Glutamatergic neuron (in vitro differentiated cells): ENCODE results near the gene THSD4. TPM values are rescaled to one million over a fixed set of nuclear protein-coding genes. Genes with fewer than 3 reads are reported as not detected.
"Not testable (repeated sequence)": the region's sequence is repeated elsewhere in the genome, so short reads cannot be mapped to it uniquely, and the experiment has no call there.

Source experiments
- DNase-seq: peaks from one replicate; pipeline ENCODE4 v3.0.0; 2022
- H3K27ac Mint-ChIP-seq: one replicate; pipeline ENCODE4 v1.8.0; 2020; ENCODE audit warnings: mild to moderate bottlenecking, mixed read lengths, inconsistent platforms; ENCODE audit not compliant: unreplicated experiment
- H3K27me3 Mint-ChIP-seq: one replicate; pipeline ENCODE4 v1.8.0; 2020; ENCODE audit warnings: mild to moderate bottlenecking, moderate library complexity, mixed read lengths, inconsistent platforms; ENCODE audit not compliant: unreplicated experiment
- H3K36me3 Mint-ChIP-seq: one replicate; pipeline ENCODE4 v1.8.0; 2020; ENCODE audit warnings: mild to moderate bottlenecking, mixed read lengths, inconsistent platforms; ENCODE audit not compliant: unreplicated experiment
- H3K4me1 Mint-ChIP-seq: one replicate; pipeline ENCODE4 v1.8.0; 2020; ENCODE audit warnings: mild to moderate bottlenecking, low read depth, mixed read lengths, inconsistent platforms; ENCODE audit not compliant: unreplicated experiment
- H3K4me3 Mint-ChIP-seq: one replicate; pipeline ENCODE4 v1.8.0; 2020; ENCODE audit warnings: mild to moderate bottlenecking, mixed read lengths, inconsistent platforms; ENCODE audit not compliant: unreplicated experiment
- H3K9me3 Mint-ChIP-seq: one replicate; pipeline ENCODE4 v1.8.0; 2020; ENCODE audit warnings: mild to moderate bottlenecking, moderate library complexity, mixed read lengths, inconsistent platforms; ENCODE audit not compliant: unreplicated experiment
- total RNA-seq: library from RNA; stranded (reverse); fragmentation: NEBNext Ultra II Directional; extraction: Animal tissue kit (Norgen Biotek cat#: 25700); gene quantifications from one replicate; pipeline ENCODE4 v1.2.1, GENCODE V29; 2021; ENCODE audit not compliant: unreplicated experiment
- TF ChIP-seq, protein P1 (sequence below): fragments of 200-600 bp; sonication (generic); IDR thresholded peaks from one replicate; pipeline ENCODE4 v1.5.0; 2021; ENCODE audit not compliant: partially characterized antibody, unreplicated experiment

The THSD4 gene
- total RNA-seq, 1 donor from 2014 or later: 12.3 TPM

DNA sequence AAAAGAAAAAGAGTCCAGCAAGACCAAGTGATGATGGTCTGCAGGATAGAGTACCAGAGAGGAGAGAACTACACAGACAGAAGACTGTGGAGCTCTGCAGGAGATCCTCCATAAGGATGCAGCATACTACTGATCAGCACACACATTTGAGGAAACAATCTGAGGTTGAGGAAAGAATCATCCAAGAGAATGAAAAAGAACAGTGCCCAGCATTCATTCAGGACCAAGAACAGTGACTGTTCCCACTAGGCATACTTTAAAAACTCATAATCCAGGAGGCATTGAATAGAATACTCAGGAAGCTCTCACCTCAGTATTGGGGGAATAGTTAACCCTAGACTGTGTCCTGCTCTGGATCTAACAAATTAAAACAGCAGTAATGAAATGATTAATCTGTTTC is 54.9 kb downstream of the THSD4 start:
- H3K4me1 Mint-ChIP-seq: no peaks in the 10 kb centered on the region
- H3K36me3 Mint-ChIP-seq: peaks cover 38% of the 10 kb centered on the region
- DNase-seq: no peak
- H3K4me3 Mint-ChIP-seq: no peak overlapping the region
- TF ChIP-seq, protein P1, sequence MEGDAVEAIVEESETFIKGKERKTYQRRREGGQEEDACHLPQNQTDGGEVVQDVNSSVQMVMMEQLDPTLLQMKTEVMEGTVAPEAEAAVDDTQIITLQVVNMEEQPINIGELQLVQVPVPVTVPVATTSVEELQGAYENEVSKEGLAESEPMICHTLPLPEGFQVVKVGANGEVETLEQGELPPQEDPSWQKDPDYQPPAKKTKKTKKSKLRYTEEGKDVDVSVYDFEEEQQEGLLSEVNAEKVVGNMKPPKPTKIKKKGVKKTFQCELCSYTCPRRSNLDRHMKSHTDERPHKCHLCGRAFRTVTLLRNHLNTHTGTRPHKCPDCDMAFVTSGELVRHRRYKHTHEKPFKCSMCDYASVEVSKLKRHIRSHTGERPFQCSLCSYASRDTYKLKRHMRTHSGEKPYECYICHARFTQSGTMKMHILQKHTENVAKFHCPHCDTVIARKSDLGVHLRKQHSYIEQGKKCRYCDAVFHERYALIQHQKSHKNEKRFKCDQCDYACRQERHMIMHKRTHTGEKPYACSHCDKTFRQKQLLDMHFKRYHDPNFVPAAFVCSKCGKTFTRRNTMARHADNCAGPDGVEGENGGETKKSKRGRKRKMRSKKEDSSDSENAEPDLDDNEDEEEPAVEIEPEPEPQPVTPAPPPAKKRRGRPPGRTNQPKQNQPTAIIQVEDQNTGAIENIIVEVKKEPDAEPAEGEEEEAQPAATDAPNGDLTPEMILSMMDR: no peak
- peaks cover 2% of the 10 kb centered on the region for H3K27me3 Mint-ChIP-seq
- H3K27ac Mint-ChIP-seq: no peak overlapping the region
- H3K9me3 Mint-ChIP-seq: peaks cover 3% of the 10 kb centered on the region

DNA sequence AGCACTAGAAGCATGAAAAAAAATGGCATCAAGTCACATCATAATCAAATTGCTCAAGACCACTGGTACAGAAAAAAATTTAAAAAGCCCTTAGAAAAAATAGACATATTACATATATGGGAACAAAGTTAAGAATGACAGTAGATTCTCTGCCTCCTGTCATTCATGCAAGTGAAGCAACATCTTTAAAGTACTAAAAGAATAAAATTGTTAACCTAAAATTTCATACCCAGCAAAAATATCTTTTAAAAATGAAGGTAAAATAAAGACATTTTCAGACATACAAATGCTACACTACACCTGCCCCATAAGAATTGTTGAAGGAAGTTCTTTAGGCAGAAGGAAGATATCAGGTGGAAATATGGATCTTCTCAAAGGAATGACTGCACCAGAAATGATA is 55.9 kb downstream of the THSD4 start:
- Mint-ChIP-seq H3K36me3 (peaks cover 32% of the 10 kb centered on the region), H3K4me3 (no peak overlapping the region)
- DNase-seq: no peak

DNA sequence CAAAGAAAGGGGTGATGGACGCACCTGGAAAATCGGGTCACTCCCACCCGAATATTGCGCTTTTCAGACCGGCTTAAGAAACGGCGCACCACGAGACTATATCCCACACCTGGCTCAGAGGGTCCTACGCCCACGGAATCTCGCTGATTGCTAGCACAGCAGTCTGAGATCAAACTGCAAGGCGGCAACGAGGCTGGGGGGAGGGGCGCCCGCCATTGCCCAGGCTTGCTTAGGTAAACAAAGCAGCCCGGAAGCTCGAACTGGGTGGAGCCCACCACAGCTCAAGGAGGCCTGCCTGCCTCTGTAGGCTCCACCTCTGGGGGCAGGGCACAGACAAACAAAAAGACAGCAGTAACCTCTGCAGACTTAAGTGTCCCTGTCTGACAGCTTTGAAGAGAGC is 59.1 kb downstream of the THSD4 start:
- not testable (repeated sequence) for H3K4me3 Mint-ChIP-seq, DNase-seq, H3K27me3 Mint-ChIP-seq, H3K4me1 Mint-ChIP-seq, H3K27ac Mint-ChIP-seq, H3K9me3 Mint-ChIP-seq
- peaks cover 28% of the 10 kb centered on the region for H3K36me3 Mint-ChIP-seq

More for the DNA sequence above, 55.9 kb downstream of the THSD4 start:
- H3K27me3 Mint-ChIP-seq: no peaks in the 10 kb centered on the region
- no peaks in the 10 kb centered on the region for H3K4me1 Mint-ChIP-seq
- TF ChIP-seq, protein P1: no peak
- H3K27ac Mint-ChIP-seq: no peak overlapping the region
- H3K9me3 Mint-ChIP-seq: peaks cover 3% of the 10 kb centered on the region

DNA sequence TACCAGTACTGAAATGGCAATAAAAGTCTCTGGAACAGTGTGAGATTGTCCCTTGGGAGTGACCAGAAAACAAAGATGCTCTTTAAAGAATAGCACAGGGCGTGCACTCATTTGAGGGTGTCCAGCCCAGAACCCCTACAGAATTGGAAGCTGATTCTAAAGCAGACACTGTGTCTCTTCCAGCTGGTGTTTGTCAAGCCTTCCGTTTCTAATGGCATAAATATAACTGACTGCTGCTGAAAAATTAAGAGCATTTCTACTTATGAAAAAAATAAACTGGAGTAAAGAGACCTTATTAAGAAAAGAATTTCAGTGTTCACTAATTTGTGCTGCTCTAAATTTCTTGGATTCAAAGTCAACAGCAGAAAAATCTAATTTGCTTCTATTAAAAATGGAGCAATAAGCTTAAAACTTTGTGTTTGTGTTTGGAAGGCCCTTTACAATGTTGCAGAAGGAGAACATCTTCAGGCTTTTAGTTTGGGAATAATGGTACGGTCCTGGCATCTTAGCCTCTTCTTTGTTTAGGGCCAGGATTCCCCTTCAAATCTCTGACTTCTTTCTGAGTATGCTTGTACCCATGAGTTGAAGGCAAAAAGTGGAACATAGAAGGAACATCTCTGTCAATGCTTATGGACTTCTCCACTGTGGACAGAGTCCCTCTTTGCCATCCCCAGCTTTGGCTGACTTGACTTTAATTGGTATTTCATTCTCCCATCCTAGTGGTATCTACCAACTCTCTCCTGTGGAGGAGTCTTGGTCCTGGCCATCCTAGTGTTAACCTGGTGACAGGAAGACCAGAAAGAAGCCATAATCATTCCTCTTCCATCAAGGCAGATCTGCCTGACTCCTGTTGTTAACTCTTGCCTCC is 65.9 kb downstream of the THSD4 start:
- Mint-ChIP-seq H3K4me3 (no peak overlapping the region), H3K9me3 (peaks cover 2% of the 10 kb centered on the region), H3K27ac (no peak overlapping the region), H3K27me3 (no peaks in the 10 kb centered on the region), H3K36me3 (peaks cover 10% of the 10 kb centered on the region), H3K4me1 (peaks cover 3% of the 10 kb centered on the region)
- TF ChIP-seq, protein P1: no peak
- DNase-seq: no peak

DNA sequence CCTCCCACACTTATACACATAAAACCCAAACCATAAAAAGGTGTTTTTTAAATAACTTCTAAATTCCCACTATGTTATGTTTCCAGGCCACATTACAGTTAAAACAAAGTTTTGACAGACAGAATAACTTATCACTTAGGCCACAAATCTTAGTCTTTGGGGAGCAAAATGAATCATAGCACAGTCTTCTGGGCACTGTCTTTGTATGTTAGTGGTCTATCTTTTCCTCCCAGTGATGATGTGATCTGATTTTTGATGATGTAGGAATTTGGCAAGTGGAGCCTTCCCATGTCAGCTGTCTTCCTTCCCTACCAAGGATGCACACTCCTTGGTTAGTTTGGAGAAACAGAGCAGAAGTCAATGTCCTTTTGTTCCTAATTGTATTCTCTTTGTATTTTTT is 67.3 kb downstream of the THSD4 start:
- Mint-ChIP-seq H3K4me1 (peaks cover 5% of the 10 kb centered on the region), H3K9me3 (peaks cover 2% of the 10 kb centered on the region), H3K36me3 (peaks cover 10% of the 10 kb centered on the region), H3K4me3 (no peak overlapping the region), H3K27me3 (no peaks in the 10 kb centered on the region), H3K27ac (no peak overlapping the region)
- TF ChIP-seq, protein P1: no peak
- DNase-seq: no peak
